Neural cell (in vitro differentiated cells): Measurements from ENCODE around the gene BRD3OS. TPM values are rescaled to one million over a fixed set of nuclear protein-coding genes. Genes with fewer than 3 reads are reported as not detected.

ENCODE experiments used
- H2AFZ ChIP-seq: fragments of 200-600, 300-800 bp; sonication (generic), shearing (Covaris generic); 2 replicates; pipeline ENCODE4 v1.6.0; 2014; ENCODE audit warnings: low read depth, mild to moderate bottlenecking, antibody characterized with exemption, low read length, moderate library complexity
- H3F3A ChIP-seq: fragments of 200-600 bp; shearing (Covaris generic); 2 replicates; pipeline ENCODE4 v1.6.1; 2016; ENCODE audit warnings: mild to moderate bottlenecking, moderate library complexity, mixed read lengths, antibody characterized with exemption, low read length; ENCODE audit not compliant: insufficient read depth, poor library complexity, severe bottlenecking
- H3K27ac ChIP-seq: fragments of 200-600, 300-800 bp; sonication (generic), shearing (Covaris generic); 2 replicates; pipeline ENCODE4 v1.5.1; 2014; ENCODE audit warnings: mild to moderate bottlenecking, low read length, moderate library complexity
- H3K27me3 ChIP-seq: fragments of 300-800, 200-600 bp; sonication (generic), shearing (Covaris generic); 2 replicates; pipeline ENCODE4 v1.6.0; 2014; ENCODE audit warnings: mild to moderate bottlenecking, low read depth, low read length, moderate library complexity; ENCODE audit not compliant: insufficient read depth
- H3K36me3 ChIP-seq: fragments of 300-800, 200-600 bp; sonication (generic), shearing (Covaris generic); 2 replicates; pipeline ENCODE4 v1.5.1; 2014; ENCODE audit warnings: mild to moderate bottlenecking, antibody characterized with exemption, low read length, moderate library complexity; ENCODE audit not compliant: insufficient read depth
- H3K4me2 ChIP-seq: fragments of 300-800, 200-600 bp; sonication (generic), shearing (Covaris generic); 2 replicates; pipeline ENCODE4 v1.6.0; 2014; ENCODE audit warnings: mild to moderate bottlenecking, low read length
- H3K4me3 ChIP-seq: fragments of 300-800, 200-600 bp; sonication (generic), shearing (Covaris generic); 2 replicates; pipeline ENCODE4 v1.5.1; 2014; ENCODE audit warnings: mild to moderate bottlenecking, low read length, moderate library complexity
- H3K79me2 ChIP-seq: fragments of 200-600 bp; shearing (Covaris generic); replicated peaks from 2 replicates; pipeline ENCODE4 v1.6.0; 2014; ENCODE audit warnings: mild to moderate bottlenecking, low read length, moderate library complexity; ENCODE audit not compliant: insufficient read depth
- H3K9ac ChIP-seq: fragments of 300-800, 200-600 bp; sonication (generic), shearing (Covaris generic); 2 replicates; pipeline ENCODE4 v1.6.1; 2016; ENCODE audit warnings: mild to moderate bottlenecking, low read length, mixed read lengths
- H3K9me2 ChIP-seq: fragments of 200-600 bp; shearing (Covaris generic); 2 replicates; pipeline ENCODE4 v1.6.1; 2016; ENCODE audit warnings: mild to moderate bottlenecking, low read length, mixed read lengths; ENCODE audit not compliant: insufficient read depth
- H3K9me3 ChIP-seq: fragments of 200-600, 300-800 bp; sonication (generic), shearing (Covaris generic); 2 replicates; pipeline ENCODE4 v1.6.1; 2016; ENCODE audit warnings: mild to moderate bottlenecking, mixed run types, low read length, moderate library complexity, mixed read lengths
- H4K20me1 ChIP-seq: fragments of 200-600 bp; shearing (Covaris generic); 2 replicates; pipeline ENCODE4 v1.6.1; 2016; ENCODE audit warnings: mild to moderate bottlenecking, mixed run types; ENCODE audit not compliant: insufficient read depth
- EP300 ChIP-seq: fragments of 450-650 bp; conservative IDR thresholded peaks from 2 replicates; pipeline ENCODE4 v1.6.1; 2014; ENCODE audit warnings: antibody characterized with exemption, mild to moderate bottlenecking, moderate library complexity; ENCODE audit not compliant: poor library complexity, severe bottlenecking
- EZH2 ChIP-seq: fragments of 200-600, 300-800 bp; shearing (Covaris generic), sonication (generic); IDR thresholded peaks from 2 replicates; pipeline ENCODE4 v1.6.1; 2014; ENCODE audit warnings: antibody characterized with exemption, low read length, borderline replicate concordance, mild to moderate bottlenecking; ENCODE audit not compliant: insufficient read depth, poor library complexity, severe bottlenecking
- MXI1 ChIP-seq: fragments of 450-650 bp; conservative IDR thresholded peaks from 2 replicates; pipeline ENCODE4 v1.6.1; 2014; ENCODE audit warnings: antibody characterized with exemption, mild to moderate bottlenecking; ENCODE audit not compliant: poor library complexity, severe bottlenecking
- POLR2AphosphoS5 ChIP-seq: IDR thresholded peaks from 2 replicates; pipeline ENCODE4 v1.6.1; 2012
- RAD21 ChIP-seq: fragments of 450-650 bp; conservative IDR thresholded peaks from 2 replicates; pipeline ENCODE4 v1.6.1; 2014; ENCODE audit warnings: antibody characterized with exemption, mild to moderate bottlenecking, moderate library complexity
- SMC3 ChIP-seq: fragments of 450-650 bp; conservative IDR thresholded peaks from 2 replicates; pipeline ENCODE4 v1.6.1; 2014; ENCODE audit warnings: antibody characterized with exemption, mild to moderate bottlenecking, moderate library complexity; ENCODE audit not compliant: poor library complexity
- TAF1 ChIP-seq: IDR thresholded peaks from 2 replicates; pipeline ENCODE4 v1.6.1; 2012; ENCODE audit warnings: low read depth
- polyA plus RNA-seq: library from polyadenylated mRNA; depleted of rRNA; stranded (reverse); fragments of >200 nt; gene quantifications from 2 replicates; pipeline ENCODE4 v1.2.3, GENCODE V29; 2014
- TF ChIP-seq, protein P1 (sequence below): IDR thresholded peaks from 2 replicates; pipeline ENCODE4 v1.6.1; 2012; ENCODE audit warnings: borderline replicate concordance
- TF ChIP-seq, protein P2 (sequence below): fragments of 450-650 bp; IDR thresholded peaks from 2 replicates; pipeline ENCODE4 v1.5.1; 2014; ENCODE audit warnings: antibody characterized with exemption, mild to moderate bottlenecking, moderate library complexity; ENCODE audit not compliant: poor library complexity, severe bottlenecking

Gene BRD3OS
- polyA plus RNA-seq, 1 donor from 2014 or later, result 49.5 TPM

DNA sequence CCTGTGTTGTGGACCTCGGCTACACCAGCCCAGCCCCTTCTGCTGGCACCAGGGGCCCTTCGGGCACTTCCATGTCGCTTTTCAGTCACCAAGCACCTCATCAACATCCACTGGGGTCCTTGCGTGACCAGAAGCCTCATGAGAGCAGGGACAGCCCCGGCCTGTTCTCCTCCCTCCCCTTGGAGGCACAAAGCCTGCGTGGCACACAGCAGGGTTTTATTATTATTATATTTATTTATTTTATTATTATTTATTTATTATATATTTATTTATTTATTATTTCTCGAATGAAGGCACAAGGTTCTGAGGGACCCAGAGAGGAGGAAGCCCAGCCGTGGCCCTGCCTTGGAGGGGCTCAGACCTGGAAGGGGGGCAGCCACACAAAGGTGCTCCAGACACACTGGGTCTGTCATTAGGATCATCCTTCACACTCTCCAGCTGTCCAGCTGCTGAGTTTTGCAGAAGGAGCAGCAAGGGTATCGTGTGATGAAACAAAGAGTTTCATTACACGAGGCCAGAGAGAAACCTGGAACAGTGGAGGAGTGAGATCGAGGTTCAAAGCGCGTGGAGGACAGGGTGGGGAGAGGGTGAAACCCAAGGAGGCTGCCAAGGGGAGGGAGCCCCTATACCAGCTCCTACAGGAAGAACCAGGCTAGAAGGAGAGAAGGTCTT is 38.4 kb upstream of the BRD3OS start:
- H3K9me2 ChIP-seq, result no peaks in the 10 kb centered on the region
- H3K36me3 ChIP-seq, result no peaks in the 10 kb centered on the region
- no peak overlapping the region for H3K4me2 ChIP-seq
- H3K9me3 ChIP-seq, result no peaks in the 10 kb centered on the region
- peaks cover 4% of the 10 kb centered on the region for H4K20me1 ChIP-seq
- H2AFZ ChIP-seq, result no peak overlapping the region
- no peak overlapping the region for H3K4me3 ChIP-seq
- H3F3A ChIP-seq, result no peaks in the 10 kb centered on the region
- no peaks in the 10 kb centered on the region for H3K27me3 ChIP-seq
- peaks cover 61% of the 10 kb centered on the region for H3K79me2 ChIP-seq
- no peak overlapping the region for H3K27ac ChIP-seq
- no peak for TF ChIP-seq SMC3
- TF ChIP-seq, protein P1, sequence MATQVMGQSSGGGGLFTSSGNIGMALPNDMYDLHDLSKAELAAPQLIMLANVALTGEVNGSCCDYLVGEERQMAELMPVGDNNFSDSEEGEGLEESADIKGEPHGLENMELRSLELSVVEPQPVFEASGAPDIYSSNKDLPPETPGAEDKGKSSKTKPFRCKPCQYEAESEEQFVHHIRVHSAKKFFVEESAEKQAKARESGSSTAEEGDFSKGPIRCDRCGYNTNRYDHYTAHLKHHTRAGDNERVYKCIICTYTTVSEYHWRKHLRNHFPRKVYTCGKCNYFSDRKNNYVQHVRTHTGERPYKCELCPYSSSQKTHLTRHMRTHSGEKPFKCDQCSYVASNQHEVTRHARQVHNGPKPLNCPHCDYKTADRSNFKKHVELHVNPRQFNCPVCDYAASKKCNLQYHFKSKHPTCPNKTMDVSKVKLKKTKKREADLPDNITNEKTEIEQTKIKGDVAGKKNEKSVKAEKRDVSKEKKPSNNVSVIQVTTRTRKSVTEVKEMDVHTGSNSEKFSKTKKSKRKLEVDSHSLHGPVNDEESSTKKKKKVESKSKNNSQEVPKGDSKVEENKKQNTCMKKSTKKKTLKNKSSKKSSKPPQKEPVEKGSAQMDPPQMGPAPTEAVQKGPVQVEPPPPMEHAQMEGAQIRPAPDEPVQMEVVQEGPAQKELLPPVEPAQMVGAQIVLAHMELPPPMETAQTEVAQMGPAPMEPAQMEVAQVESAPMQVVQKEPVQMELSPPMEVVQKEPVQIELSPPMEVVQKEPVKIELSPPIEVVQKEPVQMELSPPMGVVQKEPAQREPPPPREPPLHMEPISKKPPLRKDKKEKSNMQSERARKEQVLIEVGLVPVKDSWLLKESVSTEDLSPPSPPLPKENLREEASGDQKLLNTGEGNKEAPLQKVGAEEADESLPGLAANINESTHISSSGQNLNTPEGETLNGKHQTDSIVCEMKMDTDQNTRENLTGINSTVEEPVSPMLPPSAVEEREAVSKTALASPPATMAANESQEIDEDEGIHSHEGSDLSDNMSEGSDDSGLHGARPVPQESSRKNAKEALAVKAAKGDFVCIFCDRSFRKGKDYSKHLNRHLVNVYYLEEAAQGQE, result no peak
- no peak for TF ChIP-seq TAF1
- no peak for TF ChIP-seq EP300
- TF ChIP-seq MXI1, result no peak
- no peak for TF ChIP-seq POLR2AphosphoS5
- no peak for TF ChIP-seq EZH2
- TF ChIP-seq RAD21, result no peak
- TF ChIP-seq, protein P2, sequence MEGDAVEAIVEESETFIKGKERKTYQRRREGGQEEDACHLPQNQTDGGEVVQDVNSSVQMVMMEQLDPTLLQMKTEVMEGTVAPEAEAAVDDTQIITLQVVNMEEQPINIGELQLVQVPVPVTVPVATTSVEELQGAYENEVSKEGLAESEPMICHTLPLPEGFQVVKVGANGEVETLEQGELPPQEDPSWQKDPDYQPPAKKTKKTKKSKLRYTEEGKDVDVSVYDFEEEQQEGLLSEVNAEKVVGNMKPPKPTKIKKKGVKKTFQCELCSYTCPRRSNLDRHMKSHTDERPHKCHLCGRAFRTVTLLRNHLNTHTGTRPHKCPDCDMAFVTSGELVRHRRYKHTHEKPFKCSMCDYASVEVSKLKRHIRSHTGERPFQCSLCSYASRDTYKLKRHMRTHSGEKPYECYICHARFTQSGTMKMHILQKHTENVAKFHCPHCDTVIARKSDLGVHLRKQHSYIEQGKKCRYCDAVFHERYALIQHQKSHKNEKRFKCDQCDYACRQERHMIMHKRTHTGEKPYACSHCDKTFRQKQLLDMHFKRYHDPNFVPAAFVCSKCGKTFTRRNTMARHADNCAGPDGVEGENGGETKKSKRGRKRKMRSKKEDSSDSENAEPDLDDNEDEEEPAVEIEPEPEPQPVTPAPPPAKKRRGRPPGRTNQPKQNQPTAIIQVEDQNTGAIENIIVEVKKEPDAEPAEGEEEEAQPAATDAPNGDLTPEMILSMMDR, result no peak
- H3K9ac ChIP-seq, result no peak overlapping the region

DNA sequence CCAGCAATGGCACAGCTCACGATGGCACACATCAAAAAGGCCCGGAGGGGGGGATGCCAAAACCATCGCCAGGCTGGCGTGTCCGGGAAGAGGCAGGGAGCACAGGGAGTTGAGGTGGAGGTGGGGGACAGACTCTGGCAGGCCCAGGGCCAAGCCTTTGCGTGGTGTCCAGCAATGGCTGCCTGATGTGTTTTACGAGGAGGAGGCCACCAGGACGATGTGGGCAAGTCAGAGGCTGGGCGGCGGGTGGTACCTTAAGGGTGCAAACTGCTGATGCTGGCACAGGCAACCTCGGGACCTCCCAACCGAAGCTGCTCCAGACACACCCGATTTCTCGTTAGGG is 37.9 kb upstream of the BRD3OS start:
- Histone ChIP-seq H4K20me1 (peaks cover 4% of the 10 kb centered on the region), H3K36me3 (no peaks in the 10 kb centered on the region)

More for the DNA sequence above, 37.9 kb upstream of the BRD3OS start:
- Histone ChIP-seq H3K27me3 (no peaks in the 10 kb centered on the region), H3K4me3 (no peak overlapping the region), H3F3A (no peaks in the 10 kb centered on the region), H3K9me2 (no peaks in the 10 kb centered on the region), H2AFZ (no peak overlapping the region), H3K4me2 (no peak overlapping the region), H3K27ac (no peak overlapping the region), H3K79me2 (peaks cover 61% of the 10 kb centered on the region), H3K9ac (no peak overlapping the region), H3K9me3 (no peaks in the 10 kb centered on the region)
- TF ChIP-seq MXI1 (no peak), TAF1 (no peak), RAD21 (no peak)
- TF ChIP-seq, protein P2, result no peak
